ENCODE measurements around the gene PLK2.
A peak's percentile ranks its signal among the peaks of the same experiment; 100 is the strongest.

Gene PLK2

DNA sequence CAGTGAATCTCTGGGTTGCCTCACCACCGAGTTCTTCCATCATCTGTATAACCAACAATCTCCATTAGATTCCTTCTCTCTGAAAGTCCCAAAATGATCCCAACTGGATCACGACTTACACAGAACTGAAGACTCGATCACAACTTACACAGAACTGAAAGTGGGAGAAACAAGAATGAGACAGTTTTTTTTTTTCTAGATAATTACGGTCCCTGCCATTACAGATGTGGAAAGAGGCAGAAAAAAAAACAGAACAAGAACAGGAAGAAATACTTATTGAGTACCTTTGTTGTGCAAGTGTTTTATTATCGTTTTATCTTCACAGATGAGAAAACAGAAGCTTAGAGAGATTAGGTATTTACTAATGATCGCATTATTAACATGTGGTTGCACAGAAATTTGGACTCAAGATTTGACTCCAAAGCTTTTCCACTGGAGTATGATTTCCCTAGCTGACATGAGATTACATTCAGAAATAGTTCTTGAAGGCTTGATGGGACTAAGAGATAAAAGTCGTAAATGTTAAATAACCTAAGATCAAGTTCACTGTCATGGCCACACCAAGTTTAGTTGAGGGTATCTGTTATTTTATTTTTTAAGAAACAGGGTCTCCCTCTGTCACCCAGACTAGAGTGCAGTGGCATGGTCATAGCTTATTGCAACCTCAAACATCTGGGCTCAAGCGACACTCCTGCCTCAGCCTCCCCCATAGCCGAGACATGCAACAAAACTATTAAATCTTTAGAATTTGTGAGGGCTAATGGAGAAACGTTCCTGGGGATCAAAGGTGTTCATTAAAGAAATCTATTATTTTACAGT lies 8.9 kb downstream of the PLK2 start:
- FAIRE-seq (no peak), DNase-seq (ENCODE audit: low spot score) (peak; percentile 33)

DNA sequence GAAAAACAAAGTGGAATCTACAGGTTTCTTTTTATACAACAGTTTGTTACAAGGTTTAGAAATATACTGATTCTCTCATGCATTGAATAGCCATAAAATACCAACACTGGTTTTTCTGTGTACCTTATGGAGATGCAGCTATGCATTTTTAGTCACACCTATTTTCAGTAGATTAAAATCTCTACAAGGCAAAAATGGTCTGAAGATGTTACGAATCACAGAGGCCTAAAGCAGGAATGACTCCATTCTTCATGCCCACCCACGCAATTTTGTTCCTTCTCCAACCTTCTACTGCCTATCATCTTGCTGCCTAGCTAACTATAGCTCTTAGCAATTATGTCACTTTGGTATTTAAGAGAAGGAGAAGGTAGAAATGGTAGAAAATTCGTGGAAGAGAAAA lies 9.9 kb downstream of the PLK2 start:
- no peak for FAIRE-seq

DNA sequence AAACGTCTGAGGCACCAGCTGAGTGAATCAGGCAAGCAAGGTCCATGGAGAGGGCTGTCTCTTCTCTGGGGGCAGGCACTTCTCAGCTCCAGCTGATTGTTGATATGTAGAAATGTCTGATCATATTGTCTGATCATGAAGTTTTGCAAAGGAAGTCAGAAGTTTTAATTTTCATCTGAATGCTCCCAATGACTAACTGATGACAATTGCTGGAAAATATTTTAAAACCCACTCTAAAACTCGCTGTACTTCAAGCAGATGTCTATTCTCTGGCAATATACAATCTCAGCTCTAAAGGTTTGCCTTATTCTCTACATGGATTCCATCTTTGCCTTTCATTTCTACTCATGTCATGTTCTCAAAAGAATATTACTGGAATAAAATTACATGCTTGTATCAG lies 12.7 kb downstream of the PLK2 start:
- FAIRE-seq, result no peak
- peak; percentile 46 for DNase-seq (ENCODE audit: low spot score)

More for the DNA sequence above, 9.9 kb downstream of the PLK2 start:
- DNase-seq (ENCODE audit: low spot score), result no peak

DNA sequence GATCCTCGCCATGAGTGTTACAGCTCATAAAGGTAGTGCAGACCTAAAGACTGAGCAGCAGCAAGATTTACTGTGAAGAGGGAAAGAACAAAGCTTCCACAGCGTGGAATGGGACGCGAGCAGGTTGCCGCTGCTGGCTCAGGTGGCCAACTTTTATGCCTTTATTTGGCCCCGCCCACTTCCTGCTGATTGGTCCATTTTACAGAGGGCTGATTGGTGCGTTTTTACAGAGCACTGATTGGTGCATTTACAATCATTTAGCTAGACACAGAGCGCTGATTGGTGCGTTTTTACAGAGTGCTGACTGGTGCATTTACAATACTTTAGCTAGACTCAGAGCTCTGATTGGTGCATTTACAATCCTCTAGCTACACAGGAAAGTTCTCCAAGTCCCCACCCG lies 13.9 kb downstream of the PLK2 start:
- DNase-seq (ENCODE audit: low spot score) (no peak), FAIRE-seq (no peak)

DNA sequence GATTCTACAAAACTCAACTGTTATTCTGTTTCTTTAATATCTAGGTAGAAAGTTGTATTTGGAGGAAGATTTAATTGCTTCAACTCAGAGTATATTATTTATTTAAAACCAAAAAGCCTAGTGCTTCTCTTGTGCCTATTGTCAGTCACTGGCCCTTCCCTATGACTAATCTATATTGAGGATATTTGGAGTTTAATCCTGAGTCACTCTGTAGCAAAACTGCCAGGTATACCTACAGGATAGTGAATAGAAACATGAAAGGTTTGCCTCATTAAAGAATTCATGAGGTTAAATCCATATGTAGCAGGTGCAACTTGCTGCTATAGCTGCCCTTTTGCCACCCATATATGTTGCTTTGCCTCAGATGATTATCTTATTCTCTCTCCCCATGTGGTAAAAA lies 15.1 kb downstream of the PLK2 start:
- no peak for FAIRE-seq
- DNase-seq (ENCODE audit: low spot score), result no peak

DNA sequence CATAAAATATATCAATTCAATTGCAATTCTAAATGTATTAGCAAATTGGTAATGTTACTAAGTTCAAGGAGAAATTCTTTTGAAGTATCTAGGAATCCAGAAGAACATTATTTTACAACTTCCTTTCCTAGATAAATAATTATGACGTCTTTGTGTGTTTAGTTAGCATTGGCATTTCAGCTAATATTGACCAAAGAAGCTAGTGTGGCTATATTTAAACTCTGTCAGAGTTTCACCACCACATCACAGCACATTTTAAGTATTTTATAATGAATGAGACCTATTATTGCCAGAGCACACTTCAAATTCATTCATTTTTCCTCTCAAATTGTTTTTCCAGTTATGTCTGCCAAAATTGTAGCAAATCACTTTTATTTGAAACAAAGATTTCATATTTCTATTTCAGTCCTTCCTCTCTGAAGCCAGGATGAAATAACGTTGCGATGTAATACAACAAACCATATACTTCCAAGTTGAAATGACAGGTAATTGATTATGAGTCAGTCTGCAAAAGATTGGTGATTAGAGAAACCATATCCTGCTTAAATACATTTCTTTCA lies 18.9 kb downstream of the PLK2 start:
- FAIRE-seq, result no peak
- no peak for DNase-seq (ENCODE audit: low spot score)

DNA sequence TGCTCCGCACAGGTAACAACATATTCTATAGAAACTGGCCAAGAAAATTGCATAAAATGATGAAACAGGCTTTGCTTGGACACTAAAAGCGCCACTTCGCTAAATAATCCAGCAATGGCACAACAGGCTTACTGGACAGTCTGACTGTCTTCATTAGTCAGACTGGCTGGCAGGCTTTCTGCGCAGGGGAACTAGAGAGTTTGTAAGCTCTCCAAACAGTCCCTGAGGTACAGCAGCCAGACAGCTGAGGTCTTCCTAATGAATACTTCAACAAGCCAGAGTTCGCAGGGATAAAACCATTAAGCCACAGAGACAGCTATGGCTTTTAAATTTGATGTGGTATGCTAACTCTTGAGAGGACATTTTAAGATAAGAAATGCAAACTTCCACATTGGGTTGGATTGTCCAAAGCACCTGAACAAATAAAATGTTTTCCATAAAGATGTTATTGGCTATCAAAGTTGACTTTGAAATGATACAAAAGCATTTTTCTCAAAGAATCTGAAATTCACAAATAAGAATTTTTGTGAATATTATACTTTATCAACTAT lies 20.7 kb downstream of the PLK2 start:
- DNase-seq (ENCODE audit: low spot score) (no peak), FAIRE-seq (no peak)

DNA sequence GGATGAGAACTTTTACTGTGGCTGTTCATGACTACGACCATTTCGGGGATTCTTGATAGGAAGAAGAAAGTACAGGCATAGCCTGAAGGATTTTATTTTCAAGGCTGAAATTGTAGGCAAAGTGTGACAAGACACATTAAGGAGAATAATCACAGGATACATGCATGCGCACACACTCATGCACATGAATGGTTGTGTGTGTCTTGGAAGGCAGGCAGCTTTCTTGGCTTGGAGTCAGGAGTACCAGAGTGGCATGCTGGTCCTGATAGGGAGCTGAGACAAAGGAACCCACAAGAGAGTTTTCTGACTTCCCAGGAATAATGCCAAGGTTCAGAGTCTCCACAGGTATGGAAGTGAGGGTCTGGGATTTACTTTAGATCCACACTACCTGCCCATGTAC lies 22.2 kb downstream of the PLK2 start:
- FAIRE-seq, result no peak
- no peak for DNase-seq (ENCODE audit: low spot score)

DNA sequence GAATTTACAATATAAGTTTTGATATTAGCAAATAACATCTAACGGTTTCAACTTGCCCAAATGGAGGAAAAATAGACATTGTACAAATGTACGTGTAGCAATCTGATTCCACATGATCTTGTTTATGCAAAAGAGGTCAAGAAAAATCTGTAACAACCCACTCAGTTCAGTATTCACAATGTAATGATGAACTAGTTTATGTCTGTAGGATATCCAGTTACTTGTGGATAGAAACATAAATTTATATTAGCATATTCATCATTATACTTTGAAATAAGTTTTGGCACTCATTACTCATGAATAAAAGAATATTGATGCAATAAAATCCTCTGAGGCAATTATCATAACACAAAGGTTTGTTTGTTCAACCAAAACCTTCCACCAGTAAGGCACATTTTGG lies 28.1 kb downstream of the PLK2 start:
- FAIRE-seq, result no peak

DNA sequence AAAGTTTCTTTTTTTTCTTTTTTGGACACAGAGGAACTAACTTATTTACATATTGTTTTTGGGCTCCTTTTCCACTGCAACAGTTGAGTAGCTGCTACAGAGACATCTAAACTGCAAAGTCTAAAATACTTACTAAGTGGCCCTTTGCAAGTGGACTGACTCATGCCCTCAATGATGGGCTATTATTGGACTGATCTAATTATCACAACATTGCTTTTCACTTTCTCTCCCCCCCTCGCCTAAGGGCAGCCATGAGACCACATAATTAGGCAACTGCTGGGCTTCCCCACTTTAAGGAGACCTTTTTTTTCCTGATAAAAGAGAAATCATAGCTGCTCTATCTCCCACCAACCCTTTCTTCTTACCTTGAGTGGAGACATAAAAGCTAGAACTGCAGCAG lies 47.0 kb downstream of the PLK2 start:
- DNase-seq (ENCODE audit: low spot score), result no peak
- FAIRE-seq, result no peak

More for the DNA sequence above, 28.1 kb downstream of the PLK2 start:
- no peak for DNase-seq (ENCODE audit: low spot score)

DNA sequence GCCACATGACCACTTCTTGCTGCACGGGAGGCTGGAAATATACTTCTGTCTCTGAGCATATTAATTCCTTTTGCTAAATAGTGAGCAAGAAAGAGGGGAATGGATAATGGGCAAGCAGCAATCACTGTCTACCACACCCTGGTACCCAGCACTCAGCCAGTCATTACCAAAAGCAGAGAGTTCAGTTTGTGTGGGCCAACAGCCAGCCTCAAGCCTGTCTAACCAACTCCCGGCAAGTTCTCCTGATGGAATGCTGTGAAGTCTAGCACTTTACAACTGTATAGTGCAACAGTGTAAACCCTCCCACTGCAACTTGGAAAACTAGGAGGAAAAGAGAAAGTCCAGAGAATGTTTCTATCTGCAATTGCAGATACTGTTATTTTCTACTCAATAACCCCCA lies 47.8 kb downstream of the PLK2 start:
- no peak for FAIRE-seq
- no peak for DNase-seq (ENCODE audit: low spot score)

DNA sequence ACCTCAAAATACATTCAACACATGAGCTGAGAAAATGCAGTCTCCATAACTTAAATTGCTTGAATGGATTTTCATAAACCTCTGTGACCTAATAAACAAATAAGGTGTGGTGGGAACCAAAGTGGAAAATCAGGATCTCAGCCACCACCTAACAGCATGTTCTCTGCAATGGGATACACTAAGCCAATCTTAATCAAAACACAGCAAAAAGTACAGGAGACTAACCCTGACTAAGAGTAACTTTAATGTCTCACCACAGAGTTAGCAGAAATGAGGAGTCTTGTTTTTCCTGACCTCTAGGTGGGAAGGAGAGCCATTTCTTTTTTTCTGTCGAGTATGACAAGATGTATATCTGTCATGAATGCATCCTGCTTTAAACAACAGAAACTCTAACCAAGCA lies 48.5 kb downstream of the PLK2 start:
- FAIRE-seq (no peak), DNase-seq (ENCODE audit: low spot score) (no peak)

DNA sequence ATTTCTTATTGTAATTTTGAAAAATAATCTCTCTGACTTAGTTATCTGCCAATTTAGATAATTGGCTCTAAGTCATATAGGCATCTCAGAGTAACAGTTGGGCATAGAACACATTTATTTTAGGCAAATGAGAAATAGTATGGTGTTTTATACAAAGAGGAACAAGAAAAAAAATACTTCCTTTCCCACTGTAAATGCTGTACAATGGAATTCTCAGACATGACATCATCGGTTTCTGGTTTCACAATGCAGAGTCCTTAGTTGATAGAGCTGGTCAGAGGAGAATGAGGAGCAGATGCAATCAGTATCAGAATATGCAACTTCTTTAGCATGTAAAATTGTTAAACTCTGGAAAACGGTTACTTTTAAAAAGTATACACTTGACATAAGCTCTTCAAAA lies 49.4 kb downstream of the PLK2 start:
- FAIRE-seq, result peak; percentile 44
- DNase-seq (ENCODE audit: low spot score), result peak; percentile 50

DNA sequence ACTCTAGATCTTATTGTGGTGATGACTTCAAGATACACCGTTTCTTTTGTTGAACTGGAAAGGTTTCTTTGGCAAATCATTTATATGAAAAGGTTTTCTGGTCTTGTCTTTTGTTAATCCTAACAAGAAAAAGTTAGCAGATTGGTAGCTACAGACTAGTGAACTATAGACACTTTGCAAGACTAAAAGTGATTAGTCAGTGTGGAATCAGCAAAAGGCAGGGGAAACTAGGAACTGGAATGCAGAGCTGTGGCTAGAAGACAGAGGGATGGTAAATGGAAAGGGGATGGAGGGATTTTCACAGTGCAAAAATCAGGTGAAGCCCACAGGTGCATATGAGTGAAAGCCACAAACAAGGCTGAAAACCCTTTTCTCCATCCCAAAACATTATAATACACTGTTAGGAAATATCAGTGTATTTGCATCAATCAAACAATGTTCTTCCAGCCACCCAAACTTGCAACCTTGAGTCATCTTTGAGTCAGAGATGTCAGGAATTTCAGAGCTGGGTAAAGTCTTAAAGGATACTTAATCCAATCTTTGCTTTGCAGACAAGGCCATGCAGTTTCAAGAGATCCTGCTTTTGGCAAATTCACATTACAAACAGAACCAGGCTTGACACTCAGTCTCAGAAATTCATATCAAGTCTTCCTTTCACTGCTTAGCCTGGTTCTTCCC lies 52.7 kb downstream of the PLK2 start:
- peak; percentile 73 for FAIRE-seq
- DNase-seq (ENCODE audit: low spot score), result peak; percentile 69

DNA sequence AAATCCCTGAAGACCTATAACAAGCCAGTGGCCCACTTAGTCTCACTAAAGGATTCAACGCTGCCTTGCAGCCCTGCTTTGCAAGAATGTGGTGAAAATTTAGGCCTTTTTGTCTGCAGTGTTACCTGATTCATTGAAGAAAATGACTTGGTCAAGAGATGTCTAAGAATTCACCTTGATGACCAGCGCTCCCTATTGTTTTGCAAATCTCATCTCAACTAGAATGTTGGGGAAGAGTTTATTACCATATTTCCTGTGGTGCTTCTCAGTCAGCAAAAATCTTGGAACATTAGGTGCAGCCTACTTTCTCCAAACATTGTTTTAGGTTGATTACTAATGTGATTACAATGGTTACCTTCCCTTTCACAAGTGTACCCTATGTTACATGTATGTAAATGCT lies 53.5 kb downstream of the PLK2 start:
- DNase-seq (ENCODE audit: low spot score), result no peak
- no peak for FAIRE-seq

DNA sequence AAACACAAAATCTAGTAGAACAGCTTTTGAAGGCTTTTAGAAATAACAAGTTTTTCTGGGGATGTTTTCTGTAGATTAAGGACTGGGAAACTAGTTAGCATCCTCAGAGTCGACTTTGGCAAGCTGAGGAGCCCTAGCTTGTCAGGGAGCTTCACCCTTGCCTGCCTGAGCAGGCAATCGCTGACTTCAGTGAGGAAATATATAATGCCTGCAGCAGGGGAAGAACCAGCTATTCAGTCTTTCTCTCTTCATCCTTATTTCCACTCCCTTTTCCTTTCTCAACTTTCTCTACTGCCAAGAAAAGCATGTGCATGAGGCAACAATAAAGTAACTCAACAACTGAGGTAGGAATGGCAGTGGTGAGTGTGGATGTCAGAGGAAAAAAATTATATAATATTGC lies 54.7 kb downstream of the PLK2 start:
- FAIRE-seq (no peak), DNase-seq (ENCODE audit: low spot score) (no peak)

DNA sequence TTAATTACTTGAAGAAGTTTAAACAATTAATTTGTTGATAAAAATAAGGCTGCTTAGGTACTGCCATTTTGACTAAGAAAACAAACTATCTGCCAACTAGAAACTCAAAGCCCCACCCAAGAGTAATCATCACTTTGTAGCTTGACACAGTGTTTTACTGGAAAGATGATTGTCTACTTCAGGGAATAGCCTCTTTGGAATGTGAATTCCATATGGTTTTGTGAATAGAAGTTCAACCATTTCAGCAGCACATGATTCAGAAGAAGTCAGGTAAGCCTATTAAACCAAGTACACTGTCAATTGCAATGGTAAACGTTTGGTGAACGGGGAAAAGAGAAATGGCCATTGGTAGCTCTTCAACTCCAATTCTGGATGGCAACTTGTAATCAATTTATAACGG lies 55.2 kb downstream of the PLK2 start:
- no peak for DNase-seq (ENCODE audit: low spot score)
- no peak for FAIRE-seq

All from RCC 7860 (cell line).